Testis (tissue), 5 donors: ENCODE results near the gene ARMH4. TPM values are rescaled to one million over a fixed set of nuclear protein-coding genes. Genes with fewer than 3 reads are reported as not detected.

Experiments used
- DNase-seq: peaks from one replicate; pipeline ENCODE4 v3.0.0-alpha.2; 2019
- H3K27ac ChIP-seq, 2 donors: fragments of 200-600 bp; sonication (generic); one replicate each; pipeline ENCODE4 v1.5.1; 2019
- H3K27me3 ChIP-seq: fragments of 200-600 bp; sonication (generic); one replicate; pipeline ENCODE4 v1.5.1; 2019
- H3K36me3 ChIP-seq: fragments of 200-600 bp; sonication (generic); one replicate; pipeline ENCODE4 v1.5.1; 2017; ENCODE audit warnings: low read depth; ENCODE audit errors: missing control alignments
- H3K4me1 ChIP-seq: fragments of 200-600 bp; sonication (generic); one replicate; pipeline ENCODE4 v1.5.1; 2019
- H3K4me3 ChIP-seq, 2 donors: fragments of 200-600 bp; sonication (generic); one replicate each; pipeline ENCODE4 v1.5.1; 2017 to 2019
- H3K9me3 ChIP-seq: fragments of 200-600 bp; sonication (generic); one replicate; pipeline ENCODE4 v1.5.1; 2017
- POLR2A ChIP-seq: fragments of 450-650 bp; IDR thresholded peaks from one replicate; pipeline ENCODE4 v1.6.1; 2017; ENCODE audit warnings: antibody characterized with exemption, mild to moderate bottlenecking, moderate library complexity
- WGBS, 2 donors: methylation state at CpG; one replicate each; pipeline ENCODE4 v1.1.5; 2018; 5-methylcytosine and 5-hydroxymethylcytosine counted together
- intact Hi-C: fragments of 100-400 bp; cut with DNase I; formaldehyde crosslinking; loops from one replicate; pipeline ENCODE4 v1.15.1; 2023; ENCODE audit warnings: low total_unique reads
- long read RNA-seq, 2 donors: transcript quantifications; one replicate each; lab custom pipeline, GENCODE V29; 2026
- polyA plus RNA-seq: library from polyadenylated mRNA; stranded (reverse); fragments of 350-450 nt; fragmentation: Illumina TruSeq; extraction: RNeasy Lipid Tissue Mini Kit (QIAGEN cat#74804); gene quantifications from one replicate; pipeline ENCODE4 v1.2.3, GENCODE V29; 2014; ENCODE audit warnings: low read depth, low replicate concordance; ENCODE audit not compliant: insufficient read depth
- total RNA-seq, 2 donors: library from RNA; depleted of rRNA; stranded (reverse); fragments of >200 nt; gene quantifications; one replicate each; pipeline ENCODE4 v1.2.3, GENCODE V29; 2016
- TF ChIP-seq, protein P1 (sequence below), 3 experiments: fragments of 450-650 bp in 2 of 3; fragments of 200-600 bp in 1 of 3; sonication (generic) in 1 of 3; IDR thresholded peaks; one replicate each; pipeline ENCODE4 v1.5.1; 2016 to 2019; ENCODE audit warnings: antibody characterized with exemption in 3 of 3, mild to moderate bottlenecking in 2 of 3, moderate library complexity in 1 of 3

The ARMH4 gene
- total RNA-seq (10 to 100 TPM; 38.7 to 65.8 TPM), polyA plus RNA-seq (13.5 TPM)
- long read RNA-seq, donor 1, full-length matches to known transcripts: 5 of 5 reads
- long read RNA-seq, donor 1, partial matches to known transcripts: 0 of 5 reads
- long read RNA-seq, donor 1, other reads (novel, unspliced or antisense): 0 of 5 reads
- long read RNA-seq, donor 2, full-length matches to known transcripts: 1 of 1 reads
- long read RNA-seq, donor 2, partial matches to known transcripts: 0 of 1 reads
- long read RNA-seq, donor 2, other reads (novel, unspliced or antisense): 0 of 1 reads

DNA sequence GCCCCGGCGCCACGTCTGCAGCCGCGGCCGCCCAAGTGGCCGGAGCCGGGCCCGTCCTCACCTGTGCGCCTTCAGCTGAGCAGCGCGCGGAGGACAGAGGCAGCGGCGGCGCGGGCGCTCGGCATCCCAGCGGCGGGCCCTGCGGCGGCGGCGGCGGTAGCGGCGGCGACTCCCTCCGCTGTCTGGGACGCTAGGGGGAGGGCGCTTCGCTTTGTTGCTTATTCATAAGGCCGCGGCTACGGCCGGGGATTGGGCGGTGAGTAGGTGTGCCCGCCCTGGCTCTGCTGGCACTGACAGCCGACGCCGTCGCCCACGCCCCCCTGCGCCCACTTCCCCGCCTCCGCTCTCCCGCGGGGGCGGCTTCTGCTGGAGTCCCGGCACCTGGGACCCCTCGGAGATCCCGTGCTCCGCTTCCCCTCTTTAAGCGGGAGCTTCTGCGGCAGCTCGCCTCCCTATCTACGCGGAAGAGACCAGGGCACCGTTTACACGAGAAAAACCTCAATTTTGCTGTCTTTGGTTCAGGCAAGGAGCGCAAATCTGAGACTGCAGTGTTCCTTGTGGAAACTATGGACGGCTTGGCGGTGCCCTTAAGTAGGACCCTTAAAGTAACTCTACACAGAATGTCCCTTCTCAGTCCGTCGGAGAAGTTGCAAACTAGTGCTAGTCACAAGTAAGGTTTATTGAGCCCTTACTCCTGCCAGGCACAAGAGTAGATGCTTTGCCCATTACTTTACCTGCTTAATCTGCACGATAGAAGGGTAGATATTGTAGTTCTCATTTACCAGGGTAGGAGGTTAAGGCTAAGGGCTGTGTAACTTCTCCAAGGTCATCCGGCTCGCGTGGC, at the start of gene ARMH4:
ARMH4 (minus strand) TSS at position 200 of the 844 bp plus-strand sequence. CDS start 12,855 bp downstream, outside the sequence.
- 1 to 2% methylated on average over 11 to 60 of the region's 70 CpGs for WGBS, 2 donors

GRCh38 chr14:58200846-58201245, 48.8 kb upstream of the ARMH4 start:
- TF ChIP-seq POLR2A: no peak
- TF ChIP-seq, protein P1, sequence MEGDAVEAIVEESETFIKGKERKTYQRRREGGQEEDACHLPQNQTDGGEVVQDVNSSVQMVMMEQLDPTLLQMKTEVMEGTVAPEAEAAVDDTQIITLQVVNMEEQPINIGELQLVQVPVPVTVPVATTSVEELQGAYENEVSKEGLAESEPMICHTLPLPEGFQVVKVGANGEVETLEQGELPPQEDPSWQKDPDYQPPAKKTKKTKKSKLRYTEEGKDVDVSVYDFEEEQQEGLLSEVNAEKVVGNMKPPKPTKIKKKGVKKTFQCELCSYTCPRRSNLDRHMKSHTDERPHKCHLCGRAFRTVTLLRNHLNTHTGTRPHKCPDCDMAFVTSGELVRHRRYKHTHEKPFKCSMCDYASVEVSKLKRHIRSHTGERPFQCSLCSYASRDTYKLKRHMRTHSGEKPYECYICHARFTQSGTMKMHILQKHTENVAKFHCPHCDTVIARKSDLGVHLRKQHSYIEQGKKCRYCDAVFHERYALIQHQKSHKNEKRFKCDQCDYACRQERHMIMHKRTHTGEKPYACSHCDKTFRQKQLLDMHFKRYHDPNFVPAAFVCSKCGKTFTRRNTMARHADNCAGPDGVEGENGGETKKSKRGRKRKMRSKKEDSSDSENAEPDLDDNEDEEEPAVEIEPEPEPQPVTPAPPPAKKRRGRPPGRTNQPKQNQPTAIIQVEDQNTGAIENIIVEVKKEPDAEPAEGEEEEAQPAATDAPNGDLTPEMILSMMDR (IDR thresholded peaks at IDR 0.05): no peak
- no peaks in the 10 kb centered on the region for H3K36me3 ChIP-seq
- intact Hi-C loops: no loop called here
- H3K27me3 ChIP-seq: no peaks in the 10 kb centered on the region
- no peak for DNase-seq
- peak overlapping the region; percentile 84 to 87 for H3K4me3 ChIP-seq
- peaks cover 9% of the 10 kb centered on the region for H3K4me1 ChIP-seq
- WGBS, 2 donors: 1 to 7% methylated on average over 2 of the region's 2 CpGs
- no peaks in the 10 kb centered on the region for H3K9me3 ChIP-seq
- H3K27ac ChIP-seq: peak overlapping the region; percentile 28 to 96

More for the DNA sequence above, at the start of gene ARMH4:
- Histone ChIP-seq H3K9me3 (no peaks in the 10 kb centered on the region), H3K4me3 (peak within 1 kb of the TSS; percentile 75 to 77), H3K27ac (peak within 1 kb of the TSS; percentile 65 to 82), H3K27me3 (no peaks in the 10 kb centered on the region), H3K4me1 (peaks cover 3% of the 10 kb centered on the region), H3K36me3 (no peaks in the 10 kb centered on the region)
- TF ChIP-seq, protein P1 (IDR thresholded peaks at IDR 0.05): peak in 1 of 3 experiments; percentile 1
- TF ChIP-seq POLR2A: no peak
- intact Hi-C loops: no loop called here
- peak; percentile 95 for DNase-seq

GRCh38 chr14:58200480-58200841, 48.4 kb upstream of the ARMH4 start:
- Histone ChIP-seq H3K27me3 (no peaks in the 10 kb centered on the region), H3K4me1 (peaks cover 9% of the 10 kb centered on the region), H3K4me3 (peak overlapping the region; percentile 84 to 87), H3K36me3 (no peaks in the 10 kb centered on the region), H3K9me3 (no peaks in the 10 kb centered on the region), H3K27ac (peak overlapping the region; percentile 87 to 96)
- WGBS, 2 donors: 0 to 1% methylated on average over 11 of the region's 11 CpGs
- intact Hi-C loops: no loop called here
- no peak for DNase-seq
- no peak for TF ChIP-seq POLR2A
- TF ChIP-seq, protein P1 (IDR thresholded peaks at IDR 0.05): no peak

DNA sequence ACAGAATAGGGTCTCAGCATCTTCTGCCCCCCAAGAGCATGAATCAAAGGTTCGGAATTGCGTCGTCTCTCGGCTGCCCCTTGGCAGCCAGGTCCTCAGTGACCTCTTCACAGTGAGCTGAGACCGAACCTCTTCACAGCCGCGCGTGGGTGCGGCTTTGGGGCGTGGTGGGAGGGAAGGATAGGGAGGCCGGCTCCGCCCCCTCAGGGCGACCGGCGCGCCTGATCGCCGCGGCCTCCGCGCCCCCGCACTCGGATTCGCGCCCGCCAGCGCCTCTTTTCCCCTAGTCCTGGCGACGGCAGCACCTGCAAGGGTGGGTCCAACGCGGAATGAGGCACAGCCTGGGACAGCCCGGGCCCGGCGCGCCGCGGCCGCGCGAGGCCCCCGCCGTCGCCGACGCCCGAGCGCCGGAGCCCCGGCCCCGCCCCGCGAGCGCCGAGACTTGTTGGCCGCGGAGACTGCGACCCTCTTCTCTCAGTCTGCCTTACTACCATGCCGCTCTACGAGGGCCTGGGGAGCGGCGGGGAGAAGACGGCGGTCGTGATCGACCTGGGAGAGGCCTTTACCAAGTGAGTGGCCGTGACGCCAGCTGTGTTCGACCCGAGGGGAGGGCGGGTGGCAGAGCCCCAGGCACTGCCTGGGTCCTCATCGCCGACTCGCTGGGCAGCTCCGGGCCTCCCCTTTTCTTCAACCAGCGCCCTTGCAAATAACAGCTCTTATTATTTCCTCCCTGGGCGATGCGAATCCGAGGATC, 47.9 kb upstream of the ARMH4 start, which contains the start of gene ACTR10:
ACTR10 (plus strand) TSS at position 424 of the 754 bp plus-strand sequence; CDS start at position 493, 69 bp downstream.
- H3K36me3 ChIP-seq: no peaks in the 10 kb centered on the region
- H3K9me3 ChIP-seq: no peaks in the 10 kb centered on the region
- peak within 1 kb of the TSS; percentile 84 to 87 for H3K4me3 ChIP-seq
- peaks cover 9% of the 10 kb centered on the region for H3K4me1 ChIP-seq
- H3K27ac ChIP-seq: peak within 1 kb of the TSS; percentile 87 to 96
- intact Hi-C loops: no loop called here
- WGBS, 2 donors: 0% methylated on average over 20 to 77 of the region's 78 CpGs
- TF ChIP-seq, protein P1 (IDR thresholded peaks at IDR 0.05): no peak
- peak; percentile 15 for TF ChIP-seq POLR2A
- no peaks in the 10 kb centered on the region for H3K27me3 ChIP-seq
- DNase-seq: peak; percentile 91
